ENCODE results near the gene ZDHHC11B.
"Not testable (repeated sequence)": the region's sequence is repeated elsewhere in the genome, so short reads cannot be mapped to it uniquely, and the experiment has no call there.

ZDHHC11B gene

DNA sequence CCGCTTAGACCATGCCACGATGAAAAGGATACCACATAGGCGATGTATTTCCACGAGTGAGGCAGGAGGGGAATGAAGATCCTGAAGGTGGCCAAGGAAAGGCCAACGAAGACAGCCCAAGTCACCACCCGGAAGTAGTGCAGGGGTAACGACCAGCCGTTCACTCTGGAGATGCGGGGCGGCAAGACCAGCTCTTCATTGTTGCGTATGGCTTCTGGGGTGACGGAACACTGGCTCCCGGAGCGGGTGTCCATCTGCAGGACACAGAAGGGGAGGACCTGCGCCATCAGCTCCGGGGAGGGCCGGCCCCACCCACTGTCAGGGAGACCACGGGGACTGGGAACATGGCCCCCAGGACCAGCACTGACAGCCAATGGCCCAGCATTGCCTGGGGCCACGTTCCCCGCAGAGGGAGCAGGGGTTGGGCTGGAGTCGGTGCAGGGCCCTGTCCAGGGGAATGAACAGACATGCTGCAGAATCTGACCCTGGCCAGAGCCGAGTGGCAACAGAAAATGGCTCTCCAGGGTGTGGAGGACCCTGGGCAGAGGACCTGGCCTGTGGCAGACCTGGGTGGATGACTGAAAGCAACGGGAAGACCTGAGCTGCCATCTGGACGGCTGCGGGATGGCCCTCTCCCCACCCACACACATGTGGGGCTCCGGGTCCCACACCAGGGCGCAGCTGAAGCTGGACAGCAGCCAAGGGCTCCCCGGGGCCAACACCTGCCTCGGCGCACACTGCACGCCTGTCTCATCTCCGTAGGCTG lies 17.7 kb downstream of the ZDHHC11B start:
- no peak for DNase-seq

DNA sequence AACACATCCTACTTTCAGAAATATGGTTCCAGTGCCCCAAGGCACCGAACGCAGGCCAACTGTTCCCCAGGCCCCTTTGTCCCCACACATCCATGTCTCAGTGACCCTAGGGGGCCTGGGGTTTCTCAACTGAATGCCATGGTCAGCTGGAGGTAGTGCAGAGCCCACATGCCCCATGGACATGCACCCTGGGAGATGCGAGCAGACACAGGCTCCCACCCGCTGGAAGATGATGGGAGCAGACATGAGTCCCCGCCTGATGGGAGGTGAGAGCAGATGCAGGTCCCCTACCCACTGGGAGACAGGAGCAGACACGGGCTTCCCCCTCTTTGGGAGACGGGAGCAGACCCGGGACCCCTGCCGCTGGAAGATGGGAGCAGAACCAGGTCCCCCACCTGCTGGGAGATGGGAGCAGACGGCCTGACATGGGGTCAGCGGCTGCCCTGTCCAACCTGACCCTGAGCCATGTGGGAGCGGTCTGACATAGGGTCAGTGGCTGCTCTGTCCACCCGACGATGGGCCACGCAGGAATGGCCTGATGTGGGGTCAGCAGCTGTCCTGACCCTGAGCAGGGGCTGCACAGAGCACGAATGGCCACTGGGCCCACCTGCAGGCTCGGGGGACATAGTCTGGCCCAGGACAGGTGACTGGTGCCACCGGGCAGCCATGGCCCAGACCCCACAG lies 18.4 kb downstream of the ZDHHC11B start:
- DNase-seq = no peak

DNA sequence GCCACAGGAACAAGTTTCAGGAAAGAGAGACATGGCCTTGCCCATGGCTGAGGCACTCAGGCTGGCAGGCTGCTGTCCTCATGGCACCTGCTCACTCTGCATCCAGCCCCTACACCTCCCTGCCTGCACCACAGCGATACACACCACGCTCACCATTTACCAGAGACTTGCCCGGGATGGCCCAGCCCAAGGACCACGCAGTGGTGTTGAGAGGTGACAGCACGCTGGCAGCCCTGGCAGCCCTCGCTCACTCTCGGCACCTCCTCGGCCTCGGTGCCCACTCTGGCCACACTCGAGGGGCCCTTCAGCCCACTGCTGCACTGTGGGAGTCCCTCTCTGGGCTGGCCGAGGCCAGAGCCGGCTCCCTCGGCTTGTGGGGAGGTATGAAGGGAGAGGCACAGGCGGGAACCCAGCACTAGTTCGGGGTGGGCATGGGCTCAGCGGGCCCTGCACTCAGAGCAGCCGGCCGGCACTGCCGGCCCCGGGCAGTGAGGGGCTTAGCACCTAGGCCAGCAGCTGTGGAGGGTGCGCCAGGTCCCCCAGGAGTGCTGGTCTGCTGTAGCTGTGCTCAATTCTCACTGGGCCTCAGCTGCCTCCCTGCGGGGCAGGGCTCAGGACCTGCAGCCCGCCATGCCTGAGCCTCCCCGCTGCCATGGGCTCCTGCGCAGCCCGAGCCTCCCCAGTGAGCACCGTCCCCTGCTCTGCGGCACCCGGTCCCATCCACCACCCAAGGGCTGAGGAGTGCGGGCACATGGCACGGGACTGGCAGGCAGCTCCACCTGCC lies 20.3 kb downstream of the ZDHHC11B start:
- no peak for DNase-seq

DNA sequence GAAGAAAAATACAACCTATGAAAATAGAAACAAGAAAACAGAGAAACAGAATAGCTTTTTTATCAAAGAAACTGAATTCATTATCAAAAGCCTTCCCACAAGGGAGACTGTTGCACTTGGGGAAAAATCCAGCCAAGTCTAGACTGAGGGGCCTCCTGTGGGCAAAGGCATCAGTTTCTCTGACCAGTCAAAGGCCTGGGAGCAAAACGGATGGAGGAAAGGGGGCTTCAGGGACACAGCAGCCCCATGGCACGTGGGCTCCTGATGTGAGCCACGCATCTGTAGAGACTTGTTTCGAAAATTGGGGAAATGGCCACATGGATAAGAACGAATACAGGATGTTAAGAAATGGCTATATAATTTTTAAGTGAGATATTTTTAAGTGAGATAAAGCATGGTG lies 21.1 kb downstream of the ZDHHC11B start:
- no peak for DNase-seq

DNA sequence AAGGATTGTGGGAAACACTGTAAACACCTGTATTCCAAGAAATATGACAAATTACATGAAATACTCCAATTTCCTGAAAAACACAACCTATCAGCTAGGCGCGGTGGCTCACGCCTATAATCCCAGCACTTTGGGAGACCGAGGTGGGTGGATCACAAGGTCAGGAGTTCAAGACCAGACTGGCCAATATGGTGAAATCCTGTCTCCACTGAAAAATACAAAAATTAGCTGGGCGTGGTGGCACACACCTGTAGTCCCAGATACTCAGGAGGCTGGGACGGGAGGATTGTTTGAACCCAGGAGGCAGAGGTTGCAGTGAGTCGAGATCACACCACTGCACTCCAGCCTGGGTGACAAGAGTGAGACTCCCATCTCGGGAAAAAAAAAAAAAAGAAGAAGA lies 21.5 kb downstream of the ZDHHC11B start:
- not testable (repeated sequence) for DNase-seq

DNA sequence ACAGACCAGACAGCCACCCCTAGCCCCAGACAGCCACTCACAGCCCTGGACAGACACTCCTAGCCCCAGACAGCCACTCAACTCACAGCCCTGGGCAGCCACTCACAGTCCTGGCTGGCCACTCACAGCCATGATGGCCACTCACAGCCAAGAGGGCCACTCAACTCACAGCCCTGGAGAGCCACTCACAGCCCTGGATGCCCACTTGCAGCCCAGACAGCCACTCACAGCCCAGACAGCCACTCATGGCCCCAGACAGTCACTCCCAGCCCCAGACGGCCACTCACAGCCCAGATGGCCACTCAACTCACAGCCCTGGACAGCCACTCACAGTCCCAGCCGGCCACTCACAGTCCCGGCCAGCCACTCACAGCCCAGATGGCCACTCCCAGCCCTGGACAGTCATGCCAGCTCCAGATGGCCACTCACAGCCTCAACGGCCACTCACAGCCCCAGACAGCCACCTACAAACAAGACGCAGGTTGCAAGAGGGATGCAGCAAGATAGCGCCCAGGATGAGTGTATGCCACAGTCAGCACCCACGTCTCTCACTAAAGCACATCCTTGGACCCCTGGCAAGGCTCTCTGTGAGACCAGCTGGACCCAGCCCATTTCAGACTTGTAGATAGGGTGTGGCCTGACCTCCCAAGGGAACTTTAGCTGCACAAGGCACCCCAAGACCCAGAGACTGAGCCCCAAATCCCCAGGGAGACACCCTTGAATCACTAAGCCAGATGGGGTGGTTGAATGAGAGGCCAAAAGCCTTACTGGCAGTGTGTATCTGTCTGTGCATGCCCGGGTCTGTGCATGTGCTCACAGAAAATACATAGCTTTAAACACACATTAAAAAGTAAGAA lies 22.4 kb downstream of the ZDHHC11B start:
- DNase-seq = no peak

DNA sequence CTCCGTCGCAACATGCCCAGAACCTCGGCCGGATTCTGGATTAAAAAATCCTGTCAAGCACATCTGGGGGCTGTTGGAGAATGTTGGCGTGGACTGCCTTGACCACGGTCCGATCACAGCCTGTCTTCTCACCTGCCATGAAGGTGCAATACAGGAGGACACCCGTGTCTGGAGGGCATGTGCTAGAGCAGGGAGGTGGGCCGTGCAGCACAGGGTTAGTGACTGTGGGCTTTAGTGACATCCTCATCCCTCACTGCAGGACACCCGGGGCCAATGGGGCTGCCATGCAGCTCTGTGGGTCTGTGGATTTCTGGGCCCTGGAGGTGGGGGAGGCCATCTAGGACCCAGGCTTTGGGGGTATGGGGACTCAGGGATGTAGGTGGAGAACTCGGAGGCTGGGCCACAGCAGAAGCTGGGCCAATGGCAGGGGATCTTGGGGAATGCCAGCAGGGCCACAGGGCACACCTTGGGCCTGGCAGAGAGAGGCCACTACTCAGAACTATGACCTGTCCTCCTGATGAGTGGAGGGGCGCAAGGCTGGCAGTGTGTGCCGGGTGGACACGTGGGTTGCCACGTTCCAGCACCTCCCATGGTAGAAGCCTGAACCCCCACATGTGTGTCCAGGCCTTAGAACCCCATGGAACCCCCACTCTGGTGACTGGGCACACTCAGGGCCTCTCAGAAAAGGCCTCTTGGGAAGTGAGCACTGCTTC lies 23.3 kb downstream of the ZDHHC11B start:
- no peak for DNase-seq

DNA sequence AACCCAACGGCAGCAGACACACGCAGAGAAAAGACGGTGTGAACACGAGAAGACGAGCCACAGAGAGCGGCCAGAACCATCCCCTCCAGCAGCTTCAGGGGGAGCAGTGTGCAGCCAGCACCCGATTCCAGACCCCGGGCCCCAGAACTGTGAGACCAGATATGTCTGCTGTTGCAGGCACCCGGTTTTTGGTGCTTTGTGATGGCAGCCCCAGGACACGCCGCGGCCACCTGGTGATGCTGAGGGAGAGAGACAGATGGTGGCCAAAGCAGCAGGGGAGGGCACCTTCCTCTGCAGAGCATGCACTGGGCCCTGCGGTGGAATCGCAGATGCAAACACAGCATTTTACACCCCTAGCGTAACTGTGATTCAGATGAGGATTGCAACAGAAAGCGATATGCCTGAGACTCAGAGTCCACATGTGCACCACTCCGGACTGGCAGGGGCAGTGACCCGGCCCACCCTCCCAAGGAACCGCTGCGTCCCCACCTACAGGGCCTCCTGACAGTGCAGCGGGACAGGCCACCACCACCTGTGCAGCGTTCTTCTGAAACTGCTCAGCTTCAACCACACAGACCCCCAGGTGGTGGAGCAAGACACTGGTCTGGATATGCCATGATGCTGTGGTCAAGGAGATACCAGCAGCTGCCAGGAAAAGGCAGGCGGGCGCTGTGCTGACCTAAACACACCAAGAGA lies 24.0 kb downstream of the ZDHHC11B start:
- no peak for DNase-seq

DNA sequence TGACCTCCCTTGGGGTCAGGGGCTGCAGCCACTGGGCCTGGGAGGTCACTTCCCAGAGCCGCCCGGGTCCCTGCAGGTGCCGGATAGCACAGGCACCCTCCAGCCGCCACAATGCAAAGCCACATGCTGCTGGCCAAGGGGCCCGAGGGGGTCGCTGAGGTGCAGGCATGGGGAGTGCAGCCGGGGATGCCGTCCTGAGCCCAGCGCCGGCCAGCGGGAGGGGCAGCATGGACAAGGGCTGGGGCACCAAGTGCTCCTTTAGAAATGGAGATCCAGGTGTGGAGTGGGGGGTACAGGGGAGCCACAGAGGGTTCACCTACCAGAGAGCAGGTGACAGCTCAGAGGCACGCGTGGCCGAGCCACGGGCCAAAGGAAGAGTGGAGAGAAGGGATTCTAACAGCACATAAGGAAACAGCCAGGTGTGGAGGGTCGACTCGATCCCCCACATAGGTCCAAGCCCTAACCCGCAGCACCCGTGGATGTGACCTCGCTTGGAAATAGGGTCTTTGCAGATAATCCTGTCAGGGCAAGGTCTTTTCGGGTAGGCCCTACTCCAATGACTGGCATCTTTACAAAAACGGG lies 24.7 kb downstream of the ZDHHC11B start:
- no peak for DNase-seq

DNA sequence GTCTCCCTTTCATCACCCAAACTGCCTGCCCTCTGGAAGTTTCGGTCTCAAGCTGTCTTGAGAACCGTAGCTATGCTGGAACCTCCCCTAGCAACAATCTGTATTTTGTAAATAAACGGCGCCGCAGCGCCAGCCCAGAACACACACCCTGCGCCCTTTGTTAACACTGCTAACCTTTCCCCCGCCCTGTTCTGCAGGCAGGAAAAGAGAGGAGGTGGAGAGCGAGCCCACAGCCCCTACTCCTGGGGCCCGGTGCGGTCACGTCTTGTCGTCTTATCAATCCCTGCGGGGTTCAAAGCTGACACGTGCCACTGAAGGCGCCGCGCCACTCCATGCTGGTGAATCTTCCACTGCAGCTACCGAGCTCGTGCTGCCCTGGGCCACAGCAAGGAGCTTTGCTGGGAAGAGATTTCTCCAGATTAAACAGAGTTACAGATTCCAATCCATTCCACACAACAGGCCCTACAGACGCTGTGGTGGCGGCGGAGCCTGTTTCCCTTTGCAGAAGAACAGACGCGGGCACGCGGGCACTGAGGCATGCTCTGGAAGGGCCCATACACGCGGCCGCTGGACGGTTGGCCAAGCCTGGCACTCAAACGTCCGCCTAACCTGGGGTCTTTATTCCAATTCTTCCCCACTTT lies 25.3 kb downstream of the ZDHHC11B start:
- DNase-seq = peak; percentile 80

DNA sequence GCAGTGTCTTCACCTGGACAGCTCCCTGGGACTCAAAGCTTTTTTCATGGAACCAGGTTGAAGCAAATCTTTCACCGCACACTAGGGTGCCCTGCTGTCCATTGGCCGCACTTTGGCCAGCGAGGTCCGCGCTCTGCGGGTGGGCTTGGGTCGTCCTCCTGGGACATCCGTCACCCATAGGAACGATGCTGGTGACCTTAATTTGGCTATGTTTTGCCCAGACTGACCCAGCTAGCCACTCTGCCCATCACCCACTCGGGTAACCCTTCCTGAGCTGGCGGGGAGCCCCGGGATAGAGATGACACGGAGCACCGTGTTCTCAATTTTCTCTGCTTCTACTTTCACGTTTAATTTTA lies 25.9 kb downstream of the ZDHHC11B start:
- DNase-seq = no peak

DNA sequence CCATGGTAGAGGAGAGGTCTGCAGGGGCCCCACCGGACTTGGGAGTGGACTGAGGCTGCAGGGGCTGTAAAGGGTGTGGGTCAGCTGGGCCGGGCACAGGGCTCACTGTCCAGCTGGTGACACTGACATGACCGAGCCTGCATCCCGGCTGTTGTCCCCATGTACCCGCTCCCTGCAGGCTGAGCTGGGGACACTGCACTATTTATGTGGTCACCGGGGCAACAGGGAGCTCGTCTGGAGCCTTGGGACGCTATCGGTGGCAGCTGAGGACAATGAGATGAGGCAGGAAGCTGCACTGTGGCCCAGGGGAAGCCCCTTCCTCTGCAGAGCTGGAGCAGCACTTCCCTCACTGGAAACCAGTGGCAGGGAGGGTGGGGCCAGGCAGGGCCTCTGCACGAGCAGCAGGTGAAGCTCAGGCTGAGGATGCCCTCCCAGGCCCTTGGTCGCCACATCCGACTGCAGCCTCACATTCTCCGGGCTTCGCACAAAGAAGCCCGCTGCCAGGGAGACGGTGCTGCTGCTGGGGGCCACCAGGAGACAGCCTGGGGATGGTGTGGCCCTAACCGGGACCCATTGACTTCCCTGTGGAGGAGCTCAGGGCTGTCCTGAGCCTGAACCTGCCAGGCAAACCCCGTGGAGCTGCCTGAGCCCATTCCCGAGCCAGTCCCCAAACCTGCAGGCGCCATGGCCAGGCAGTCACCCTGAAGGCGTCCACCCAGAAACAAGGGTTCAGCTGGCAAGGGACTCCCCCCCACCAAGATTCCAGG lies 26.4 kb downstream of the ZDHHC11B start:
- peak; percentile 49 for DNase-seq

DNA sequence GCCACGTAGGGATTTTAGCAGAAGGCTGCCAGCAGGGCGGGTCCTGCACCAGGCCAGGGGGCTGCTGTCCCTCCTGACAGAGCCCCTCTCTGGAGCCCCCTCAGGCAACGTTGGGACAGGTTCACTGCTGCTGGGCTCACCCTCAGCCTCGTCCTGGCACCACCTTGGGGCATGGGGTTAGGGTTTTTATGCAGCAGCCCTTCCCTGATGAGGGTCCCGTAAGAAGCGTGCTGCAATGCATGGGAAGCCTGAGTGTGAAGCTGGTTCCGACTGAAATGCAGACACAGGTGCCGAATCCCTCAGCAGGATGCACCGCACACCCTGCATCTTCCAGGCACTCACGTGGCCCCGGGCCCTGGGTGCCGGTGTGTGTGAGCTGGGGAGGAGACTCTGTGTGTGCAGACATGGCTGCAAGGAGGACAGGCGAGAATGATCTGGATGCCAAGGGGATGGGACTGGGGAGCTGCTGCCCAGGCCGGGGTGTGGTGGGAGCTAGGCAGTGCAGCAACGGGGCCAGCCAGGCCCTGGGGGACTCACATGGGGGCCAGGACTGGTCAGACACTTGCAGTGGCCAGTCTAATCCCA lies 27.1 kb downstream of the ZDHHC11B start:
- DNase-seq = no peak

DNA sequence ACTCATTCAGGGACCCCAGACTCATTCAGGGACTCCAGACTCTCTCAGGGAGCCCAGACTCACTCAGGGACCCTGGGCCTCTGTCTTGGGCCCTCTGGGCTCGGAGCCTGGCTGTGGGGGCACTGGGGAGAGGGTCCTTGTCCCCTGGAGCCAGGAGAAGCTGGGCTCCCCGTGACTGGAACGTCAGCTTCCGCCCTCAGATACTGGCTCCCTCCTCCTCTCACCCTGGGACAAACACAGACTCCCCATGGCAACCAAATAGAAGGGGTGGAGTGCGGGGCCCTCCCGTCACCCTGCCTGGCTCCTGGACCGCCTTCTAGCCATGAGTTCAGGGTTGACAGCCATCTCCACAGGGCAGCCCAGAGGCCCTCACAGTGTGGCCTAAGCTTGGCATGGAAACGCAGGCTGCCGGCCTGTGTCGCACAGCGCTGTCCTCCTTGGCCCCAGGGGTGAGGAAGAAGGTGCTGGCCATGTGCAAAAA lies 27.6 kb downstream of the ZDHHC11B start:
- peak; percentile 35 for DNase-seq

DNA sequence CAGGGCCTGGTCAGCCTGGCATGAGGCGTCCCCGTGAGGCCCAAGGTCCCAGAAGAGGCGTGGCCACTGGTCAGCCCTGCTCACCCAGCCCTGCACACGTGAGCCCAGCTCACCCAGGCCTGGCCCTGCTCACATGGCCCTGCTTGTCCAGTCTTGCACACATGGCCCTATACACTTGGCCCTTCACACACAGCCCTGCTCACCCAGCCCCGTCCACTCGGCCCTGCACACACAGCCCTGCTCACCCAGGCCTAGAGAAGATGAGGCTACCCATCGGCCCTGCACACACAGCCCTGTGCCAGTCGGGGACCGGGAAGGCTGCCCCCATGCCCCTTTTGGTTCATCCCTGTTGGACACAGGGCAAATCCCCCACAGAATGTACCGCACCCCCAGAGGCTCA lies 28.4 kb downstream of the ZDHHC11B start:
- DNase-seq = no peak

DNA sequence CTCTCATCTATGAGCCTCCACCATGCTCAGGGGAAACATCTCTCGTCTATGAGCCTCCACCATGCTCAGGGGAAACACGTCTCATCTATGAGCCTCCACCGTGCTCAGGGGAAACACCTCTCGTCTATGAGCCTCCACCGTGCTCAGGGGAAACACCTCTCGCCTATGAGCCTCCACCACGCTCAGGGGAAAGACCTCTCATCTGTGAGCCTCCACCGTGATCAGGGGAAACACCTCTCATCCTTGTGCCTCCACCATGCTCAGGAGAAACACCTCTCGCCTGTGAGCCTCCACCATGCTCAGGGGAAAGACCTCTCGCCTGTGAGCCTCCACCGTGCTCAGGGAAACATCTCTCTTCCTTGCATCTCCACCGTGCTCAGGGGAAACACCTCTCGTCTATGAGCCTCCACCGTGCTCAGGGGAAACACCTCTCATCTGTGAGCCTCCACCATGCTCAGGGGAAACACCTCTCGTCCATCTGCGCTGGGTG lies 30.3 kb downstream of the ZDHHC11B start:
- not testable (repeated sequence) for DNase-seq

DNA sequence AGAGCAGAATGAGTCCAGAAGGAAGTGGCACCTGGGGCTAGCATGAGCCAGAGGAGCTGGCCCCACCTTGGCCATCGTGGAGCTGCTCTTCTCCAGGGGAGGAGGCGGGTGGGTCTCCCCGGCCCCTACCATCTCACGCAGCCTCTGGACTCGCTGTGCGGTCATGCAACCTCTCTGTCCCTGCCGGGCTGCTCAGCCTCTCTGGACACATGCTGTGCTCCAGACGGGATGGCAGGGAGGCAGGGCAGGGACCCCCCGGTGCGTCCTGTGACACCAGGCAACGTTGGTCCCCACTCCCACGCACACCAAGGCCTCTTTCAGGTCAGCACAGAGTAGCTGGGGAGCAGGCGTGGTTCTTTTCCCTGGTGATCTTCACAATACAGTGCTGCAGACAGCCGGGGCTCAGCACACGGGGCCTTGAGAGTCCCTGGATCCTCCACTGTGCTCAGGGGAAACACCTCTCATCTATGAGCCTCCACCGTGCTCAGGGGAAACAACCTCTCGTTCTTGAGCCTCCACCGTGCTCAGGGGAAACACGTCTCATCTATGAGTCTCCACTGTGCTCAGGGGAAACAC lies 30.9 kb downstream of the ZDHHC11B start:
- DNase-seq = not testable (repeated sequence)

DNA sequence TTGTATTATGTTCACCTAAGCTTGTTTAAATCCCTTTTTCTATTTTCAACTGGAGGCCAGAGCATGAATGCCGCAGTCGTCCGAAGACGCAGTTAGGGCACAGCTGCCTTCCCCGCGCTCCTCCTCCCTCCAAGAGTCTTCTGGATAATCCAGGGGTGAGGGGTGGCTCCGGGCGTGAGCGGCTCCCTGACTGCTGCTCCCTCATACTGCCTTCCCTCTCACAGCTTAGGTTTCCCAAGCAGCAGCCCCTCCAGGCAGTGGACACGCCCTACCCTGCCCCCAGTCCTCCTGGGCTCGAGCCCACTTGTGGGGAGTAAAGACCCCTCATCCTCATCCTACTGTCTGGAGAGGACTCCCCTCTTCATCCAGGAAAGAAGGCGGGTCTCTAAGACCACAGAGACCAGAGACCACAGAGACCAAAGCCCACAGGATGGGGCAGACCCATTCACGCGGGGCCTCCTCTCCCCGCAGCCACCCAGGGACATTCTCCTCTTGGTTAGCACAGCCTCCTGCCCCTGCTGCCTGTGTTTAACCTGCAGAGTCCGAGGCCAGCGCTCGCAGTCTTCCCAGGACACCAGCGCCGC lies 31.9 kb downstream of the ZDHHC11B start:
- not testable (repeated sequence) for DNase-seq

All from CD4-positive, alpha-beta T cell treated with Interleukin-10 for 1 hour (primary cell).